GM19035 (cell line): Measurements from ENCODE around the gene KCNJ5.
A peak's percentile ranks its signal among the peaks of the same experiment; 100 is the strongest.

Experiments used
- ATAC-seq: cut with Tn5 transposase; IDR thresholded peaks from one replicate; pipeline ENCODE4 v1.9.1; 2021; ENCODE audit not compliant: unreplicated experiment

KCNJ5 gene

GRCh38 chr11:128893578-128894285 lies 2.6 kb downstream of the KCNJ5 start:
- peak; percentile 61 for ATAC-seq

GRCh38 chr11:128894286-128894681 lies 3.1 kb downstream of the KCNJ5 start:
- no peak for ATAC-seq

- no peak for ATAC-seq
These were observed 3.5 kb downstream of the KCNJ5 start for GRCh38 chr11:128894685-128895084.

- ATAC-seq = no peak
These were observed 4.4 kb downstream of the KCNJ5 start for GRCh38 chr11:128895526-128895925.

GRCh38 chr11:128896356-128896755 lies 5.2 kb downstream of the KCNJ5 start:
- ATAC-seq = no peak

- ATAC-seq = no peak
These were observed 6.7 kb downstream of the KCNJ5 start for GRCh38 chr11:128897826-128898225.

- ATAC-seq = no peak
These were observed 7.6 kb downstream of the KCNJ5 start for GRCh38 chr11:128898580-128899344.

GRCh38 chr11:128900468-128900867 lies 9.3 kb downstream of the KCNJ5 start:
- no peak for ATAC-seq

- no peak for ATAC-seq
These were observed 10.7 kb downstream of the KCNJ5 start for GRCh38 chr11:128901653-128902514.

GRCh38 chr11:128902515-128903066 lies 11.4 kb downstream of the KCNJ5 start:
- no peak for ATAC-seq

GRCh38 chr11:128903248-128904061 lies 12.3 kb downstream of the KCNJ5 start:
- no peak for ATAC-seq

- ATAC-seq = no peak
These were observed 13.1 kb downstream of the KCNJ5 start for GRCh38 chr11:128904303-128904655.

- ATAC-seq = peak; percentile 18
These were observed 13.6 kb downstream of the KCNJ5 start for GRCh38 chr11:128904656-128905344.

- peak; percentile 57 for ATAC-seq
These were observed 14.4 kb downstream of the KCNJ5 start for GRCh38 chr11:128905345-128906184.

- no peak for ATAC-seq
These were observed 15.3 kb downstream of the KCNJ5 start for GRCh38 chr11:128906185-128907050.

GRCh38 chr11:128907585-128907984 lies 16.4 kb downstream of the KCNJ5 start:
- ATAC-seq = no peak

GRCh38 chr11:128908391-128909246 lies 17.5 kb downstream of the KCNJ5 start:
- no peak for ATAC-seq
